ENCODE results near the gene WSCD2.

WSCD2 gene

GRCh38 chr12:108237272-108237671 is 108.2 kb downstream of the WSCD2 start:
- Mint-ChIP-seq H3K36me3 (ENCODE audit: low read depth) (no peaks in the 10 kb centered on the region), H3K4me3 (no peak overlapping the region)

GRCh38 chr12:108238474-108238873 is 109.4 kb downstream of the WSCD2 start:
- Mint-ChIP-seq H3K9me3 (peaks cover 9% of the 10 kb centered on the region), H3K4me1 (no peaks in the 10 kb centered on the region), H3K27me3 (ENCODE audit: low read depth) (peaks cover 60% of the 10 kb centered on the region), H3K36me3 (ENCODE audit: low read depth) (no peaks in the 10 kb centered on the region), H3K4me3 (no peak overlapping the region), H3K27ac (no peak overlapping the region)
- TF ChIP-seq CTCF (IDR thresholded peaks at IDR 0.05; ENCODE audit: unreplicated experiment in 3 of 3), result no peak

More at GRCh38 chr12:108237272-108237671, 108.2 kb downstream of the WSCD2 start:
- peak in 1 of 3 experiments; percentile 10 for TF ChIP-seq CTCF (IDR thresholded peaks at IDR 0.05; ENCODE audit: unreplicated experiment in 3 of 3)
- Mint-ChIP-seq H3K9me3 (peaks cover 9% of the 10 kb centered on the region), H3K27me3 (ENCODE audit: low read depth) (peaks cover 60% of the 10 kb centered on the region), H3K27ac (no peak overlapping the region), H3K4me1 (no peaks in the 10 kb centered on the region)

GRCh38 chr12:108239378-108239777 is 110.3 kb downstream of the WSCD2 start:
- TF ChIP-seq CTCF (IDR thresholded peaks at IDR 0.05; ENCODE audit: unreplicated experiment in 3 of 3), result no peak
- Mint-ChIP-seq H3K4me3 (no peak overlapping the region), H3K27me3 (ENCODE audit: low read depth) (peaks cover 60% of the 10 kb centered on the region), H3K9me3 (peaks cover 9% of the 10 kb centered on the region), H3K4me1 (no peaks in the 10 kb centered on the region), H3K27ac (no peak overlapping the region), H3K36me3 (ENCODE audit: low read depth) (no peaks in the 10 kb centered on the region)

GRCh38 chr12:108240027-108240785 is 111.1 kb downstream of the WSCD2 start:
- no peak overlapping the region for H3K4me3 Mint-ChIP-seq
- H3K27me3 Mint-ChIP-seq (ENCODE audit: low read depth), result peaks cover 55% of the 10 kb centered on the region
- no peak for TF ChIP-seq CTCF (IDR thresholded peaks at IDR 0.05; ENCODE audit: unreplicated experiment in 3 of 3)
- no peak overlapping the region for H3K27ac Mint-ChIP-seq
- H3K9me3 Mint-ChIP-seq, result peaks cover 9% of the 10 kb centered on the region
- no peaks in the 10 kb centered on the region for H3K4me1 Mint-ChIP-seq
- no peaks in the 10 kb centered on the region for H3K36me3 Mint-ChIP-seq (ENCODE audit: low read depth)

- H3K27ac Mint-ChIP-seq, result no peak overlapping the region
- H3K4me3 Mint-ChIP-seq, result no peak overlapping the region
- H3K27me3 Mint-ChIP-seq (ENCODE audit: low read depth), result peaks cover 48% of the 10 kb centered on the region
- H3K4me1 Mint-ChIP-seq, result no peaks in the 10 kb centered on the region
- TF ChIP-seq CTCF (IDR thresholded peaks at IDR 0.05; ENCODE audit: unreplicated experiment in 3 of 3), result no peak
- peaks cover 9% of the 10 kb centered on the region for H3K9me3 Mint-ChIP-seq
- H3K36me3 Mint-ChIP-seq (ENCODE audit: low read depth), result no peaks in the 10 kb centered on the region
Measured at GRCh38 chr12:108240928-108241327, 111.8 kb downstream of the WSCD2 start.
